Epidermal melanocyte (primary cell): ENCODE measurements around the gene SMTNL2.
"Not testable (repeated sequence)": the region's sequence is repeated elsewhere in the genome, so short reads cannot be mapped to it uniquely, and the experiment has no call there.

ENCODE experiments used
- DNase-seq: peaks from one replicate; pipeline ENCODE4 v3.0.0; 2011; ENCODE audit warnings: low spot score; ENCODE audit not compliant: insufficient read length

SMTNL2 gene

DNA sequence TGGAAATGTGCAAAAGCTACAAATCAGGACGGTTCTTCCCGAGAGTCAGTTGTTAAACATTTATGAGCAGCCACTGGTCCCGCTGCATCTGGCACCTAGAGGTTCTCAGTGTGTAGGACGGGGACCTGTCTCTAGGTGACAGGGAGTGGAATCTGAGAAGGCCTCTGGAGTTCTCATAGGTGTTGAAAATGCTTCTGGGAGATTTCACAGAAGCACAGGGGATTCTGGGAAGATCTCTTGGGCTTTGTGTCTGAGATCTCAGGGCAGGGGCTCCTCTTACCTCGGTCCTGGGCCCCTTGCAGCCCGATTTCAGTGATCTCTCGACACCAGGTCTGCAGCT, 48.2 kb downstream of the SMTNL2 start:
- no peak for DNase-seq

GRCh38 chr17:4633643-4634042, 49.3 kb downstream of the SMTNL2 start:
- no peak for DNase-seq

DNA sequence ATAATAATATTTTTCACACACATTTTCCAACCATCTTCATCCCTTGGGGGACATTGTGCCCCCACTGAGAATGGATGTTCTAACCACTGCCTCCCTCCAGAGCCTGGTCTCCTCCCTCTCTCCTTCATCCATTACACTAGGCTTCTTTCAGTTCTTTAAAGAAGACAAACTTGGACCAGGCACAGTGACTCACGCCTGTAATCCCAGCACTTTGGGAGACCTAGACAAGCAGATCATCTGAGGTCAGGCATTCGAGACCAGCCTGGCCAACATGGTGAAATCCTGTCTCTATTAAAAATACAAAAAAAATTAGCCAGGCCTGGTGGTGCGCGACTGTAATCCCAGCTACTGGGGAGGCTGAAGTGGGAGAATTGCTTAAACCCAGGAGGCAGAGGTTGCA, 50.6 kb downstream of the SMTNL2 start:
- DNase-seq, result no peak

DNA sequence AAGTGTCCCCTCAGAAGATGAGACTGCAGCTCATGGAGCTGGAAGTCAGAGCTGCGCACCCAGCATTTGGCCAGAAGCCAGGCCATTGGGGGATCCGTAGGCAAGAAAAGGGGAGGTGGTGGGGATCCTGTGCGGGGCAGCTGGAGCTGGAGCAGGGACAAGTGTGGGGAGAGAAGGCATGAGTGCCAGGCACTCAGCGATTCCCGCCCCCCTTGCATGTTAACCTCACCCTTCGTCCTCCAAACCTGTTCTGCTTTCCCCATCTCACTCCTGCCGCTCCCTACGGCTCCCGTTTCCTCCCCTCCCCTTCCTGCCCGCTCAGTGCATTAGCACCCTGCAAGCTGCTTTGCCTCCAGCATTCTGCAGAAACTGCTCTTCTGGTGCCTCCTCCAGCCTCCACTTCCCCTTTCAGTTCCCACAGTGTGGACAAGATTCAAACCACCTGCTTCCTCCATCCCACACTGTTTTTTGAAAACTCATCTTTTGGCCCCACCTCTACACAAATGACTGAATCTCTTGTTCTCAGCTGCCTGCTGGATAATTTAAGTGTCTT, 51.6 kb downstream of the SMTNL2 start:
- DNase-seq, result no peak

- no peak for DNase-seq
Measured at GRCh38 chr17:4636474-4637100, 52.3 kb downstream of the SMTNL2 start.

DNA sequence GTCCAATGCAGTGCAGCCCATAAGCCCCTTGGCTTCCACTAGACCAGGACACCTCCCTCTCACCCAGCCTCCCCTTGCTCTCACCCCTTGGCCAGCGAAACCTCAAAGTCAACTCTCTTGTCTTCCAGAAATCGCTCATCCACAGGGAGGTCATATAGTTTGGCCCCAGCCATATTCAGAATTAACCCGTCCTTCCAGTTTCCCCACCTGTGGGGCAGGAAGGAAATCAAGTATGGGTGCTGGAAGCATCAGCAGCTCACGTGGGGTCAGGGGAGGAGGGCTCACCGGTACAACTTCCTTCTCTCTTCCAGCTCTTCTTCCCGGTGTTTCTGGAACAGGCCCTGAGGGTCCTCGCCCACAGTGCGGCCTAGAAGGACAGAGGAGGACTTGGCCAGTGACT, 54.4 kb downstream of the SMTNL2 start:
- not testable (repeated sequence) for DNase-seq

DNA sequence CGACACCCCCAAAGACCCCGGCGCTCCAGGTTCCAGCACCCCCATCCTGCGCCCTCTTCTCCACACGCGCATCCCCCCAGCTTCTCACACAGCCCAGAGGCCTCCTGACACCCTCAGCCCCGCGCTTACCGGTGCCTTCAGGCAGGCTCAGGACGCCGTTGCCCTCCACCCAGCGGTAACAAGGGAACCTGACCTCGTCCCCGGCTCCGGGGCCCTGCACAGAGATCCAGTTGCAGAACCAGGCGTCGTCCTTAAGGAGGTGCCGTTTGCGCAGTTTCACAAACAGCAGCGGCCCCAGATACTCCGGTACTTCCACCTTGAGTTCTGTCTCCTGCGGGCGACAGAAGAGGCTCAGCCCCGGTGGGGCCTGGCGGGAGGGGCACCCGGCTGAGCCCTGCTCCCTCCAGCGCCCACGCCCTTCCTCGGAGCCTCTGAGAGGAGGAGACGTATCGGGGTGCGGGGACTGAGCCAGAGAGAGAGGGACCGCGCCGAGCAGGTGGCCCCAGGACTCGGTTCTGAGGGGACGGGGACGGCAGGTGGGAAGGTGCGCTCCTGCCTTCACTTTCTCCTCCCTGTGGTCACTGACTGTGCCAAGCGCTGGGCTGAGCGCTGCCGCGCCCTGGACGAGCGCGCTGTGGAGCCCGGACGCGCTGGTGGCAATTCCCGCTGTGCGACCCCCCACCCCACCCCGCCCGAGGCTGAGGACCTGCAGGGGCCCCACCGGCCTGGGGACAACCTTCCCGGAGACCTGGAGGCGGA, 55.2 kb downstream of the SMTNL2 start:
- DNase-seq, result not testable (repeated sequence)

GRCh38 chr17:4640569-4641188, 56.4 kb downstream of the SMTNL2 start:
- DNase-seq, result not testable (repeated sequence)

DNA sequence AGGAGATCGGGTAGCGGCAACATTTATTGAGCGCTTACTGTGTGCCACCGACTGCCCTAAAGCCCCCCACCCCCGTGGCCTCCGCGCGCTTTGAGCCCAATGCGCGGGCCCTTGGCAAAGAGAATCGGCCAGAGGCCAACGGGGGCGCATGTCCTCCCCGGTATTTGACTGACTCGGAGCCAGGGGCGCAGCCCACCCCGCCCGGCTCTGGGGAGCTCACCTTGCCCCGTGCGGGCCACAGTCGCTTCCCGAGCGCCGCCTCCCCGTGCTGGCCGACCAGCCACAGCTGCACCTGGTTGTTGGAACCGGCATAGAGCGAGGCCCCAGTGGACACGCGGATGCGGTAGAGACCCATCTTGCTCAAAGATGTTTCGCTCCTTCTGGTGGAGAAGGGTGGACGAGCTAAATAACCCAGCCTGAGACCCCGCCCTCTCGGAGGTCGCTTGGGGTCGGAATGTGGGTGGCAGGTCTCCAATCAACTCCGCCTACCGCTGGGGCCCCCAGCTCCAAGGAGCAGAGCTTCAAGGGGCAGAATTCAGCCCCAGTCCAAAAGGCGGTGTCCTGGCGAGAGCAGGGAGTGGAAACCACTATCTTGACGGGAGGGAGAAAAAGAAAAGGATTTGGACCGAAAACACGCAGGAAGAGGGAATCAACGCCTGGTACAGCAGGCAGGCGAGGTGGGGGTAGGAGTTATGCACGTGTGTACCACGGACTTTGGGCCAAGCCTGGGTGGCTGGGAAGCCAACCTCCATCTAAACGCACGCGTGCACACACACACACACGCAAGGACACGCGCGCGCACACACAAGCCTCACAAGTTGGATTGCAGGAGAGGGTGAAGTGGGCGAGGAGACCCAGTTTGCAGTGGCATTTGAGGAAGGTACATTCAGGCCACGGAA, 57.2 kb downstream of the SMTNL2 start, which contains the start of gene ALOX15:
Gene ALOX15 (minus strand): TSS at position 382 of the 899 bp plus-strand sequence. CDS start 27 bp downstream, at position 355.
- DNase-seq, result no peak

DNA sequence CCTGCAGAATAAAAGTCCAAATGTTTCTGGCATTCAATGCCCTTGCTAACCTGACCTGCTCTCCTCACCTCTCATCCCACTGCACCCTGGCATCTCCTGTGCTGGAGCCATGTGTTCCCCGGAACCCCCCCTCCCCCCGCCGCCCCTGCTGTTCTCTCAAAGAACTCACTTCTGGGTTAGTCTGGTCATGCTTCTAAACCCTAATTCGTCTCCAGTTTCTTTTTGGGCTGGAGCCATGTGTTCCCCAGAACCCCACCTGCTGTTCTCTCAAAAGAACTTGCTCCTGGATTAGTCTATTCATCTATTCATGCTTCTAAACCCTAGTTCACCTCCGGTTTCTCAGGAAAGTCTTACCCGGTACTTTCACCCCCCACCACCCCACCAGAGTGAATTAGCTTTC, 58.0 kb downstream of the SMTNL2 start:
- no peak for DNase-seq

DNA sequence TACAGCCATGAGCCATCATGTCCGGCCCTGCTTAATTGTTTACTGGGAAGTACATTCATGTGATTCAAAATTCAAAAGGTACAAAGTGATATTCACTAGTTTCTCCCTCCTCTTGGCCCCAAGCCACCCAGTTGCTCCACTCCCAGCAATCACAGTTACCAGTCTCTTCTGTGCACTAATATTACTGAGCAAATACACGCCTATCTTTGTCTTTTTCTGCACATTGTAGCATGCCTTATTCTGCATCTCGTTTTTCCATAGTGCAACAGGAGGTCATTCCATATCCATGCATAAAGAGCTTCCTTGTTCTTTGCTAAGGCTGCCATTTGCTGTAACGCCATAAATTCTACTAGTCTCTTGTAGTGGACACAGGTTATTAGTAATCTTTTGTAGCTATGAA, 59.3 kb downstream of the SMTNL2 start:
- no peak for DNase-seq

- DNase-seq, result no peak
Measured at GRCh38 chr17:4645642-4646041, 61.3 kb downstream of the SMTNL2 start.

DNA sequence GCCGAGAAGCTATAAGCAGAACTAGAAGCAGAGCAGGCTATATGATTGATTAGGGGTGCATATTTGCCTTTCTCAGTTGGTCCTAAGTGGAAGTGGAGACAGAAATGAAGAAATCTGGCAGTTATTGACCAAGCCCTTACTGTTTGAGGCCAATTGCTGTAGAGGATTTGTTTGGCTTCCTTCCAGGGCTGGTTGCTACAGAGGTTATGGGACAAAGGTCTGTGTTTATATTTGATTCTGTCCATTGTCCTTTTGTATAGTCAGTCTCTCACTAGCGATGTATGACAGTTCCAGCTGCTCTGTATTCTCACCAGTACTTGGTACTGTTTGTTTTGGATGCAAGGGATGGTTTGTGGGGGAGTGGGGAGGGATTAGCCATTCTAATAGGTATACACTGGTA, 64.4 kb downstream of the SMTNL2 start:
- DNase-seq, result no peak

GRCh38 chr17:4652997-4653396, 68.7 kb downstream of the SMTNL2 start:
- DNase-seq, result no peak

- DNase-seq, result not testable (repeated sequence)
Measured at GRCh38 chr17:4655933-4656332, 71.6 kb downstream of the SMTNL2 start.

DNA sequence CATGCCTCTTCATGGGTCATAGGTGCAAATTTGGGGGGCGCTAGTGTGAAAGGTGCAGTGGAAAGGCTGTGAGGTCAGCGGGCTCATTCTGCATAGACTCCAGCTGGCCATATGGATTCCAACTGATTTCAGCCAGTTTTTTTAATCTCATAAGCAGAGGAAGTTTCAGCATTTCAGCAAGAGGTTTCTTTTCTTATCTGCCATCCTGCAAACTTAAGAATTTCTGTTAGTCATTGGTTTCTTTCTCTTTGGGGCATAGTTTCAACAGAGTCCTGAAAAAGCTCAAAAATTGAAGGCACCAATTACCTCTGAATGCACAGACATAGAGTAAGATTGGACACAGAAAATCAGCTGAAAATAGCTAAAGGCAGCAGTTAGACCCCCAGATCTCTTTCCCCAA, 73.3 kb downstream of the SMTNL2 start:
- DNase-seq, result no peak
